GM18867 (cell line): Measurements from ENCODE around the gene DNASE1L3.
A peak's percentile ranks its signal among the peaks of the same experiment; 100 is the strongest.
"Not testable (repeated sequence)": the region's sequence is repeated elsewhere in the genome, so short reads cannot be mapped to it uniquely, and the experiment has no call there.

ENCODE experiments used
- ATAC-seq: cut with Tn5 transposase; IDR thresholded peaks from one replicate; pipeline ENCODE4 v1.9.1; 2021; ENCODE audit warnings: mild to moderate bottlenecking, moderate library complexity; ENCODE audit not compliant: unreplicated experiment

DNASE1L3 gene

DNA sequence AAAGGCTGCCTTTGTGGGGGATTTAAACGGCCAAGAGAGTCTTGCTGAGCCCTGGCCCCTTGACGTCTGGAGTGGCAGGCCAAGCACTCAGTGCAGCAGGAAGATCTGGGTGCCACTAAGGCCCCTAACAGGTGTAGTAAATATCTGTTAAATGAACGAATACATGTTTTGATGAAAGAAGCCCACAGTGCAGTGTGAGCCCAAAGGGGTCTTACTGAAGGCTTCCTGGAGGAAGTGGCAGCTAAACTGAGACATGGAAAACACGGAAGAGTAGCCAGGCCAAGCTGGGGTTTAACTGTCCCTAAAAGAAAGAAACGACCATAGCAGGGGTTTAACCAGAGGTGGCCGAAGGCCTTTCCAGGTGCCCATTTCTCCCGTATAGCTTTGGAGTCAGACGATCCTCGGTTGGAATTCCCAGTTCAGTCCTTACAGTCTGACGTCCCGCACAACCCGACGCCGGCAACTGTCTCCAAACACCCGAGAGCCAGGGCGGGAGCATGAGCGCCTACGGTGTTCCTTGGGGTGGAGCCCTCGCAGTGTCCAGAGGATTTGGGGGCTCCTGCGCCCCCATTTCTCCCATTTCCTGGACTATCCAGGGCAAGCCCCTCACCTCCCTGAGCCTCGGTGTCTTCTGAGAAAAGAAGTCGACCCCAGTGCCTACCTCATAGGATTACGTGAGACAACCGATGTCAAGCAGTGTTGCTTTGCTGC, 25.9 kb upstream of the DNASE1L3 start:
- ATAC-seq = no peak

DNA sequence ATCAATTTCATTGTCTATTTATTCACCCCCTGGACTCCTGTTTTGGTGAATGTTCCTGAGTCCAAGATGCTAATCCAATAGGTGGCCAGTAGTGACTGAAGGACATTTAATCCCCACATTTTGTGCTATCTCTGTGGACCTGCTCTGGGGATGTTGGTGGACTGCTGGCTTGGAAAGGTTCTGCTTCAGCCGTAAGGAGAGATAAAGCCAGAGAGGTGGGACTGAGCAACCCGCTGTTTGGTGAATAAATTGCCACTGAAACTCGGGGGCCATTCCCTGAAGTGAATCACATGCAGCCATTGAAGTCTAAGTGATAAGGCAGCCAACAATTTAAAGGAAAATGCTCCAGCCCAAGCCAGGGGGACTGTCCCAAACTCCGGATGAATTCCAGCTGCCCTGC, 25.2 kb upstream of the DNASE1L3 start:
- ATAC-seq = no peak

DNA sequence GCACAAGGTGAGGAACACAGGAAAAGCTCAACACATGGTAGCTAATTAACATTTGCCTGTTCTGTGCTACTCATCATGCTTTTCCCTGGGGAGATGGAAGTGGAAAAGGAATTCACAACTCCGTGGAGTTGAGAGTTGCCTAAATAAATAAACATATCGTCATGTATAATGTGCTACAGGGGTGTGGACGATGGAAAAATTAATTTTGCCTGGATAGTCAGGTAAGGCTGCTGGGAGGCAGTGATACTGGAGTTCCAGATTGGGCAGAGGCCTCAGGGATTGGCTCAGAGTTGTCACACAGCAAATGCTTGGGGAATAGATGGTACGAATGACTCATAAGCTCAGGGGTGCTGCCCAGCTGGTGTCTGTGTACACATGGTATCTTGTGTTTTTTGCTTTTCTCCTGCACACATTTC, 23.8 kb upstream of the DNASE1L3 start:
- ATAC-seq = no peak

DNA sequence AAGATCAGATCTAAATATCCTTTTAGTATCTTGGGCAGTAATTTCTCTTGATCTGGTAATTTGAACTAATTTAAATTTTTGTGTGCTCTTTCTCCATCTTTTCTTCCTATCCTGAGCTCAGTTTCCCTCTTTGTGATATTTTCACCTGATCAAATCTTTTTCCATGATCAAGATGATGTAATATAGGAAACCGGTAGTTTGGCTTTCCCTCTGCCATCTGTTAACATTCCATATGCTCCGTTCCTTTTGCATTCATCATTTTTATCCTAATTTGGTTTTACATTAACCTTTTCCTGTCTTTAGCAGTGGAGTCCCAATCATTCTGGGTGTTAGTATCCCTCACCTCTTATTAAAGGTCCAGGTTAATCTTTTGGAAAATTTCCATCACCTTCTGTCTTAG, 20.9 kb upstream of the DNASE1L3 start:
- ATAC-seq = no peak

DNA sequence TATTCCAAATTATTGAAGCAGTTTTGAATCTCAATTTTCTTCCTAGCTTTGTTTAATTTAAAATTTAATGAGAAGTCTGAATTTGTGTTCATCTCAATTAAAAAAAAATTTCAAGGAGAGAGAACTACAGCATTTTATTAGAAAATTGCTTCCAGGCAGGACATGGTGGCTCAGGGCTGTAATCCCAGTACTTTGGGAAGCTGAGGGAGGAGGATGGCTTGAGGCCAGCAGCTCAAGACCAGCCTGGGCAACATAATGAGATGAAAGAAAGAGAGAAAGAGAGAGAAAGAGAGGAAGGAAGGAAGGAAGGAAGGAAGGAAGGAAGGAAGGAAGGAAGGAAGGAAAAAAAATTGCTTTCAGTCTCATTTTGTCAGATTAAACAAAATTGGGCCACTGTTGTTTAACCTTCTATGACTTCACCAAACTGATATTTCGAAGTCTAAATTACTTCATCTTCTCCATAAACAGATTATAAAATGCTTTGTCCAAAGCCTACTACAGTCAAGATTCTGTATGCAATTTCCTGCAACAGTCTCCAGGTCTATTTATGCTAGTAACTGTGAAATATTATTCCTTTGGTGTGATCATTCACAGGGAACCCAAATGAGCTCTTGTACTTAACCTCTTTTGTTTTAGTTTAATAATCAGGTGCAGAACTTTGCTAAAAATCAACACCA, 20.2 kb upstream of the DNASE1L3 start:
- no peak for ATAC-seq

DNA sequence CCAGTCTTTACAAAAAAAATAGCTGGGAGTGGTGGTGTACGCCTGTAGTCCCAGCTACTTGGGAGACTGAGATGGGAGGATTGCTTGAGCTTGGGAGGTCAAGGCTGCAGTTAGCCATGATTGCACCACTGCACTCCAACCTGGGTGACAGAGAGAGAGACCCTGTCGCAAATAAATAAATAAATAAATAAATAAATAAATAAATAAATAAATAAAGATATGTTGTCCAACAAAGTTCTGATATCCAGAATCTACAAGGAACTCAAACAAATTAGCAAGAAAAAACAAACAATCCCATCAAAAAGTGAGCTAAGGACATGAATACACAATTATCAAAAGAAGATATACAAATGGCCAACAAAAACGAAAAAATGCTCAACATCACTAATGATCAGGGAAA, 17.2 kb upstream of the DNASE1L3 start:
- ATAC-seq = not testable (repeated sequence)

DNA sequence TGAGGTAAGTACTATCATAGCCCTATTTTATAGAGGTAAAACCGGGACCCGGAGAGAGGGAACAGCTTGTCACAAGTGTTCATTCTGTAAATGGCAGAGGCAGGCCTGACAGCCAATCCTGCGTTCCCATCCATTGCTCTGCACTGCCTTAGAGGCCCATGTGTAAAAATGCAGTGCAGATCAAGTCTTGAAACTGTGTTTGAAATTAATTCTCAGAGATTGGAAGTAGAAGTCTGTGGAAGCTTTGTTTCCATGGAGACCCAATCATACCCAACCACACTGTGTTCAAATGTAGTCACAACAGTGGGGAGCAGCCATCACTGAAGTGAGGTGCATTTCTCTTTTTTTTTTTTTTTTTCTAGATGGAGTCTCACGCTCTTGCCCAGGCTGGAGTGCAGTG, 13.1 kb upstream of the DNASE1L3 start:
- ATAC-seq = no peak

DNA sequence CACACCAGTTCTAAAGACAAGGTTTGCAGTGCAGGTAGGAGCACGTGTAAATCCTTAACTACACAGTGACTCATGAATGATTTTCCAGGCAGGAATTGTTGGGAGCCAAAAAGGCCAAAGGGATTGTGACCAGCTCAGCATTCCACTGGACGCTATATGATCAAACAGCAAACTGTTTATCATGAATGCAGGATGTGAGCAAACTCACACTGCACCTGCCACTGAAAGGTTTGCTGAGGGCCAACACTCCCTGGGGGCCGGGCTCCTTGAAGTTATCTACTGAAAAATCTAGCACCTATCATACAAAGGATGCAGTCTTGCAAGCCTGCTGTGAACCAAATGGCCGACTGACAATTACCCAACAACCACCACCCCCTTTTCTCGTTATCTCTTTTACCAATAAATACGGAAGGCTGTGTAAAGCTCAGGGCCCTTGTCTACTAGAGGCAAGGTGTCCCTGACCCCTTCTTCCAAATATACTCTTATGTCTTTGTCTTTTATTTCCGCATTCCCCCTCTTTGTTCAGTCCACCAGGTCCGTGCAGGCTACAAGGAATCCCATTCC, 11.5 kb upstream of the DNASE1L3 start:
- no peak for ATAC-seq

DNA sequence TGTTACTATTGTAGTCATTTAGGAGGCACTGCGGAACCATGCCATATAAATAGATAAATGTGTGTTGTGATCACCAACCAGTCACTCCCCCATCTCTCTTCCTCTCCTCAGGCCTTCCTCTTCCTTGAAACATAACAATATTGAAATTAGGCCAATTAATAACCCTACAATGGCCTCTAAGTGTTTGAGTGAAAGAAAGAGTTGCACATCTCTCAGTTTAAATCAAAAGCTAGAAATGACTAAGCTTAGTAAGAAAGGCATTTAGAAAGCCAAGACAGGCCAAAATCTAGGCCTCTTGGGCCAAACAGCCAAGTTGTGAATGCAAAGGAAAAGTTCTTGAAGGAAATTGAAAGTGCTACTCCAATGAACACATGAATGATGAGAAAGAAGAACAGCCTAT, 8.1 kb upstream of the DNASE1L3 start:
- no peak for ATAC-seq

DNA sequence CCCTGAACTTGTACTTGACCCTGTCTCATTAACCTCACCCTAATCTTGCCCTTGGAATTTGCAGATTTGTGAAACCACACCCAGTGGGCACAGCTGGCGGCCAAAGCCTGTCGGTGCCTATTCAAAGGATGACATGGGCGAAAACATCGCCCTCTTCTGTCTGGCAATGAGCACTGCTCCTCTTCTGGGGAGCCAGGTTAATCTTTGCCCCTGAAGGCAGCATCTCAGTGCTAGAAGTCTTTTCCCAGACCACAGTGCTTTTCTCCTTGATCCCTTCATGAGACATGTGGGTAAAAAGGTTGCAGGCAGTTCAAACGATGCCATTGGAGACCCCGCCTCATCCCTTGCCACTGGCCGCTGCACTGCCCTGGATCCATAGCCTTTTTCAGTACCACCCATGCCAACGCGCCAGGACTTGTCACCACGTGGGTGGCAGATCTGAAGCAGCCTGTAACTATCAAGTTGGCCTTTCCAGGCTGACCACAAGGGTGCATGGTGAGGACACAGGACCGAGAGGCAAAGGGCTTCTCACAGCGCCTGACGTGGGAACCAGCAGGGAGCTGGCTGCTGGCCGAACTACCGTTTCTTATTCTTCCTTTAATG, 6.5 kb upstream of the DNASE1L3 start:
- ATAC-seq = peak; percentile 42

DNA sequence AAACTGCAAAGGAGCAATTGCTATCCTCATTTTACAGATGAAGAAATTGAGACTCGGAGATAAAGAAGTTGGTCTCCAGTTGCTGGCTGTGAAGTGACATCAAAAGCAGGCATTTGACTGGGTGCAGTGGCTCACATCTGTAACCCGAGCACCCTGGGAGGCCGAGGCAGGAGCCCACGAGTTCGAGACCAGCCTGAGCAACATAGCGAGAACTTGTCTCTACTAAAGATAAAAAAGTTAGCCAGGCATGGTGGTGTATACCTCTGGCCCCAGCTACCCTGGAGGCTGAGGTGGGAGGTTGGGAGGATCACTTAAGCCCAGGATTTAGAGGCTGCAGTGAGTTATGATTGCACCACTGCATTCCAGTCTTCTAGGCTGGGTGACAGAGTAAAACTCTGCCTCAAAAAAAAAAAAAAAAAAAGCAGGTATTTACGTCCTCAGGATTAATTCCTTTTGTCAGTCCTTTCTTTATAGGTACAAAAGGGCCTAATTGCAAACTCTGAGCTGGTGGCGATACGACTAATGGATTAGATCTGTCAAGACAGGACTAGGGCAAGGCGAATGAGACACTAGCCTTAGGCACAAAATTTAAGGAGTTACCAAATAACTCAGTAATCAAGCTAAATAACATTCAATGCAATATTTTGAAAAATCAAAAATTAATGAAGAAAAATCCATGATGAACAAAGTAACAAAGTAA, 5.9 kb upstream of the DNASE1L3 start:
- ATAC-seq = no peak

DNA sequence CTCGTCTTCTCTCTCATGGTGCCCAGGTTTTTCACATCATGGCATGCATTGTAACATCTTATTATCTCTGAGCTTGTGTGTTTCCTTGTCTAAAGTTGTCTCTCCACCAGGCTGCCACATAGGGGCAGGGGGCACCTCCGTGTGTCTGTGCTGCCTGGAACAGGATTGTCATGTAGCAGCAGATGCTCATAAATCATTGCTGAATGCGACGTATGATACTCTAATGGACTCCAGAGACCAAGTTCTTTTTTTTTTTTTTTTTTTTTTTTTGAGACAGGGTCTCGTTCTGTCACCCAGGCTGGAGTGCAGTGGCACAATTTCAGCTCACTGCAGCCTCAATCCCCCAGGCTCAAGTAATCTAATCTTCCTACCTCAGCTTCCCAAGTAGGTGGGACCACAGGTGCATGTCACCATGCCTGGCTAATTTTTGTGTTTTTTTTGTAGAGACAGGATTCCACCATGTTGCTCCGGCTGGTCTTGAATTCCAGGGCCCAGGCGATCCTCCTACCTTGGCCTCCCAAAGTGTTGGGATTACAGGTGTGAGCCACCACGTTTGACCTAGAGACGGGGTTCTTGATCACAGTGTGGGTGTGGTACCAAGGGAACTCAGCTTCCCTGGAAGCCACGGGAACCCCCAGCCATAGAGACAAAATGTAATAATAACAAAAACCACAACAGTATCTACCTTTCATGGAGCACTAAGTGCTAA, 4.7 kb upstream of the DNASE1L3 start:
- ATAC-seq = peak; percentile 3

DNA sequence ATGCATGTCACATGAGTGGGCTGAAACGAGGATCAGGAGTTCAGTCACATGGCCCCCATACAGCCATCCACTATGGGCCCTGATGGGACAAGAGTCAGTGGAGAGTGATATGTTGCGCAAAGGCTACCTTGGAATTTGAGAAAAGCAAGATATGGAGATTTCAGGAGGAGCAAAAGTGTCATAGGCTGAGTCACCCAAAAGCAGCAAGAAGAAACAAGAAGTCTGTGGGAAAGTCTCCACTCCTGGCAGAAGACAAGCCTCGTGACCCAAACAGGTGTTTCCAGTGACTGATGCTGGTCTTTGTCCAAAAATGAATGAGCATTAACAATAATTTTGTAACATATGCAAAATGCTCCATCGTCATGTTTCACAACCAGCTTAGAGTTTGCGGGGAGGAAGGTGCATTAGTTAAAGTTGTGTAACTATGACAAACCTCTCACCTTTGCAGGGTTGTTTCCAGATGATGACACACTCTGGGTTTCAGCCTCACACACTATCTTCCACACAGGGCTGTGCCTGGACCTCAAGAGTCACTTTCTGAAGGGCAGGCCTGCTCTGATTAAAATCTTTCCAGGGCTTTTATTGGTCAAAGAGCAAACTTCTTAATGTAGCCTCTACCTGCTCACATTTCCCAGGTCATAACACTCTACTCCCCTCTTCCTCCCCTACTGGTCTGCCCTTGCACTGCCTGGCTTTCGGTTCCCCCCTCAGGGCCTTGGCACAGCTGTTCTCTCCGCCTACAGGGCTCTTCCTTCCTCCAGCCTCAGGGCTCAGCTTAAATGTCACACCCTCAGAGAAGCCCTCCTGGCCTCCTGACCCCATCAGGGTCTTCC, 3.9 kb upstream of the DNASE1L3 start:
- peak; percentile 80 for ATAC-seq

DNA sequence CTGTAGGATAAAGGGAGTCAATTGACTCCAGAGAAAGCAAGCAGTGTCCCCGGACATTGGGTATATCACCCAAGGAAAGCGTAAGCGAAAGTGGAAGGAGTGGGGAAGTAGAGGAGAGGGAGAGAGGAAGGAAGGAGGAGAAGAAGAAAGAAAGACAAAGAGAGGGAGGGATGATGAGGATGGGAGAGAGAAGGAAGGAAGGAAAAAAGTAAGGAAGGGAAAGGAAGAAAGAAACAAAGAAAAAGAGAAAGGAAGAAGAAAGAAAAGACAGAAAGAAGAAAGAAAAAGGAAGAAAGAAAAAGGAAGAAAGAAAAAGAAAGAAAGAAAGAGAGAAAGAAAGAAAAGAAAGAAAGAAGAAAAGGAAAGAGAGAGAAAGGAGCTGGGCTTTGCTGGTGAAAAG, 839 bp downstream of the DNASE1L3 start:
- no peak for ATAC-seq

DNA sequence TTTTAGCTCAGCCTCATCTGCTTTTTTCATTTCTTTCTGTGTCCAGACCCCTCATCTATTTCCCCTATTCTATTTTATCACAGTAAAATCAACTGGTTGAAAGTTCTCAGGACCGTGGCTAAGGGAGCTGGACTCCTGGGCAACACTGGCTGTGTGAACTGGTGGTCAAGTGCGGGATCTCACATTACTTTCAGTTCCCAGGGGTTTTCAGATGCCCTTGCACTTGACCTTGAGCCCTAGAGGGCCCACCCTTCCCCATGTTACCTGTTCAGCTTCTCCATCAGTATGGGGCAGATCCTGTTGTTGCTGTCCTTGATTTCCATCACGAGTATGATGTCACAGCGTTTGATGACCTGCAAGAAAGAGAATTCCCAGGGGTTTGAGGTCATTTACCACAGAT, 2.8 kb downstream of the DNASE1L3 start:
- ATAC-seq = no peak

DNA sequence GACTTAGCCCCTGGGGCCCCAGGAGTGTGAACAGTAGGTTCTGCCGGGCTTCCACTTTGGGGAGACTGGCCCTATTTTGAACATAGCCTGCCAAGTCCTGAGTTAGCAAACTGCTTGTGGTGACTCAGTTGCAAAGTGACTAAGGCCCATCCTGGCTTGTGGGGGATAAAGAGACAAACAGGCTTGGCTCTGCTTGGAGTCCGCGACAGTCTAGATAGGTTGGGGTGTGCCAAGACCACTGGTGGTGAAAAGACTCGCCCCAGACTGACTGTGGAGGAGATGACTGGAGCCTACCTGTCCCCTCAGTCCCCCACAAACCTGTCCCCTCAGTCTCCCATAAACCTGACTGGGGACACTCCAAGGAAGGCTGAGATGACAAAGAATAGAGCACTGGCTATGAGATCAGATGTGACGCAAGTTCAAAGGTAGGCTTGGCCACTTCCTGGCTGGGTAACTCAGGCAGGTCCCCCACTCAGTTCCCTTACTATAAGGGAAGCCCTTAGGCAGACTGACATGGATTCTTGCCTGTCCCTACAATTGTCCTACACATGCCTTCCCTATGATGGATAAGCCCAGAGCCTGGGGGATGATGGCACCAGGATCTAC, 4.3 kb downstream of the DNASE1L3 start:
- no peak for ATAC-seq

DNA sequence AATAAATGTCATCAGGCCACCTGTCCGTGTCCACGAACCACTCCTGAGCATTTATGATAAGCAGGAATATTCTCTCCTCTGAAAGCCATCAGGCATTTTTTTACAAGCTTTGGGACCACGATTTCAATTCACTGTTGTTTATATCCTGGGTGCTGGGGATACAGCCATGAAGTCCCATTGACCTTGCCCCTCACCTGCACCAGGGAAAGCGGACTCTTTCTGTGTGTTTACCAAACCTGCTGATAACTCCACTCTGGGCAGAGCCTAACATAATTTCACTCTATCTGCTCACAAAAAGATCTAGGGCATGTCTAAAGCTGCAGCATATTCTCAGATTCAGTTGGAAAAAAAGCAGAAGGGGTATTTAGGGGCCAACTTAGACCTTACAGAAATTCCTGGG, 4.8 kb downstream of the DNASE1L3 start:
- no peak for ATAC-seq

DNA sequence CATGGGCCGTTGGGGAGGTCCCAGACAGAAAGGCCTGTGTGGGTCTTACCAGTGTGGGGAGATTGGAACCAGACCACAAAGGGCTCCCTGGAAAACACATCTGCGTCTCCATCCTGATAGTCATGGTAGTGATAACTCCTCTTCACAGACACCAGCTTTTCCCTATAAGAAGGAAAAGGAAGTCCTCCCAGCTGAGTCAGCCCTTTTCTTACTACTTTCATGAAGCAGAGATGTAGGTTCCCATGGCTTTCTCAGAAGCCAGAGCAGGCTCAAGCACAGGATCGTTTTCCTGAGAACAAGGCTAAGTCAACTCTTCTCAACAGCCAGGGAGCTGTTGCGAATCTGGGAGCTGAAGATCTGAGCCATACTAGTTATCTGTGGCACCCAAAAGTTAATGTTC, 6.1 kb downstream of the DNASE1L3 start:
- no peak for ATAC-seq

DNA sequence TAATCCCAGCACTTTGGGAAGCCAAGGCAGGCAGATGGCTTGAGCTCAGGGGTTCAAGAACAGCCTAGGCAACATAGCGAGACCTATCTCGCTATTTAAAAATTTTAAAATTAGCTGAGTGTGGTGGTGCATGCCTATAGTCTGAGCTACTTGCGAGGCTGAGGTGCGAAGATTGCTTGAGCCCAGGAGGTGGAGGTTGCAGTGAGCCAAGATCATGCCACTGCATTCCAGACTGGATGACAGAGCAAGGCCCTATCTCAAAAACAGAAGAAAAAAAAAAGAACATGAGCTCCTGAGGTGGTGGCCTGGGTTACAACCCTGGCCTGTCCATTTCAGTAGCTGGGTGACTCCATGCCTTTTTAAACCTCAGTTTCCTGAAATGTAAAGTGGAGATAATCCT, 7.2 kb downstream of the DNASE1L3 start:
- no peak for ATAC-seq
